HepG2 (cell line): Measurements from ENCODE around the gene ADGRB2. TPM values are rescaled to one million over a fixed set of nuclear protein-coding genes. Genes with fewer than 3 reads are reported as not detected.
A peak's percentile ranks its signal among the peaks of the same experiment; 100 is the strongest.

ENCODE experiments used
- ETS1 ChIP-seq: sonication (generic); formaldehyde crosslinking; IDR thresholded peaks from 2 replicates; pipeline ENCODE4 v1.4.0; 2020; ENCODE audit warnings: missing genetic modification reagents
- GMEB2 ChIP-seq: IDR thresholded peaks from 2 replicates; pipeline ENCODE4 v1.6.1; 2016; ENCODE audit warnings: missing biosample characterization, missing genetic modification reagents, low read depth
- HNF1A ChIP-seq, 2 experiments: sonication (generic) in 1 of 2; formaldehyde crosslinking in 1 of 2; IDR thresholded peaks; 2 replicates each; pipeline versions ENCODE4 v1.4.0 to v1.6.1; 2016 to 2020; ENCODE audit warnings: borderline replicate concordance in 1 of 2, low read depth in 1 of 2, mild to moderate bottlenecking in 1 of 2, missing genetic modification reagents in 1 of 2
- IRF2 ChIP-seq: IDR thresholded peaks from 2 replicates; pipeline ENCODE4 v1.6.1; 2018; ENCODE audit warnings: missing genetic modification reagents, missing compliant biosample characterization
- KDM4B ChIP-seq: sonication (generic); formaldehyde crosslinking; IDR thresholded peaks from 2 replicates; pipeline ENCODE4 v1.4.0; 2020; ENCODE audit warnings: missing genetic modification reagents
- LBX2 ChIP-seq: sonication (generic); formaldehyde crosslinking; IDR thresholded peaks from 2 replicates; pipeline ENCODE4 v1.5.0; 2020; ENCODE audit warnings: missing genetic modification reagents, mild to moderate bottlenecking, borderline replicate concordance
- MEF2D ChIP-seq: sonication (generic); formaldehyde crosslinking; IDR thresholded peaks from 2 replicates; pipeline ENCODE4 v1.5.1; 2020; ENCODE audit warnings: mild to moderate bottlenecking, missing genetic modification reagents
- NR0B2 ChIP-seq: sonication (generic); formaldehyde crosslinking; IDR thresholded peaks from 2 replicates; pipeline ENCODE4 v1.4.0; 2020; ENCODE audit warnings: mild to moderate bottlenecking, missing genetic modification reagents
- NR1H2 ChIP-seq: sonication (generic); formaldehyde crosslinking; IDR thresholded peaks from 2 replicates; pipeline ENCODE4 v1.8.1; 2022; ENCODE audit warnings: low read depth, missing genetic modification reagents, borderline replicate concordance
- RFXANK ChIP-seq: IDR thresholded peaks from 2 replicates; pipeline ENCODE4 v1.6.1; 2016
- ZBTB1 ChIP-seq: sonication (generic); formaldehyde crosslinking; IDR thresholded peaks from 2 replicates; pipeline ENCODE4 v1.4.0; 2020; ENCODE audit warnings: missing genetic modification reagents, borderline replicate concordance
- ZBTB10 ChIP-seq: sonication (generic); formaldehyde crosslinking; IDR thresholded peaks from 2 replicates; pipeline ENCODE4 v1.4.0; 2020; ENCODE audit warnings: missing genetic modification reagents, borderline replicate concordance
- ZIK1 ChIP-seq: sonication (generic); formaldehyde crosslinking; IDR thresholded peaks from 2 replicates; pipeline ENCODE4 v1.5.0; 2020; ENCODE audit warnings: mild to moderate bottlenecking, low read depth, missing genetic modification reagents, borderline replicate concordance
- ZMYM2 ChIP-seq: sonication (generic); formaldehyde crosslinking; IDR thresholded peaks from 2 replicates; pipeline ENCODE4 v1.8.0; 2022; ENCODE audit warnings: mild to moderate bottlenecking, missing genetic modification reagents
- ZNF367 ChIP-seq: sonication (generic); formaldehyde crosslinking; IDR thresholded peaks from 2 replicates; pipeline ENCODE4 v1.4.0; 2020; ENCODE audit warnings: missing genetic modification reagents, borderline replicate concordance
- ZNF501 ChIP-seq: sonication (generic); formaldehyde crosslinking; IDR thresholded peaks from 2 replicates; pipeline ENCODE4 v1.5.1; 2020; ENCODE audit warnings: mild to moderate bottlenecking, moderate library complexity, missing genetic modification reagents
- ZNF720 ChIP-seq: sonication (generic); formaldehyde crosslinking; IDR thresholded peaks from 2 replicates; pipeline ENCODE4 v1.4.0; 2020; ENCODE audit warnings: missing genetic modification reagents
- polyA plus RNA-seq, 8 experiments: library from polyadenylated mRNA; depleted of rRNA in 3 of 8; stranded (reverse) in 7 of 8; unstranded in 1 of 8; fragments of >200 nt; fragmentation: Illumina TruSeq in 4 of 8; extraction: Trizol in 4 of 8; gene quantifications; 2 replicates each; pipeline versions ENCODE4 v1.2.1 to v1.2.3, GENCODE V29; 2011 to 2016; ENCODE audit warnings: low read depth in 4 of 8, missing spikeins in 1 of 8, mixed read lengths in 1 of 8; ENCODE audit not compliant: insufficient read depth in 1 of 8
- total RNA-seq, 5 experiments: library from RNA; depleted of rRNA; stranded (reverse); fragments of >200 nt; fragmentation: Illumina TruSeq; extraction: Trizol; gene quantifications; 2 replicates each; pipeline ENCODE4 v1.2.3, GENCODE V29; 2016; ENCODE audit warnings: low read depth in 1 of 5

The ADGRB2 gene
- total and polyA plus RNA-seq, 2 of the 13 experiments (the other 11 are each of a cell fraction or from before 2014, with no cell fraction given), result 0.03 to 0.09 TPM

GRCh38 chr1:31715087-31715872 lies 48.9 kb downstream of the ADGRB2 start (continued):
- TF ChIP-seq NR1H2 (CRISPR knock-in tag) (no peak), IRF2 (CRISPR knock-in tag) (peak; percentile 35; the same call in 1 of the 2 replicates), GMEB2 (CRISPR knock-in tag) (no peak), RFXANK (no peak), KDM4B (CRISPR knock-in tag) (no peak), LBX2 (CRISPR knock-in tag) (peak; percentile 74; the same call in 1 of the 2 replicates), NR0B2 (0 out of 2 replicates have a peak, but pooled peaks have one; percentile 61), ZMYM2 (CRISPR knock-in tag) (peak; percentile 74), ETS1 (CRISPR knock-in tag) (0 out of 2 replicates have a peak, but pooled peaks have one; percentile 74), MEF2D (peak; percentile 66; the same call in 1 of the 2 replicates), ZBTB1 (CRISPR knock-in tag) (no peak), ZNF501 (CRISPR knock-in tag) (peak; percentile 74; the same call in 1 of the 2 replicates), ZNF720 (CRISPR knock-in tag) (no peak), ZNF367 (CRISPR knock-in tag) (no peak), ZIK1 (CRISPR knock-in tag) (peak; percentile 61; the same call in 1 of the 2 replicates), ZBTB10 (0 out of 2 replicates have a peak, but pooled peaks have one; percentile 51), HNF1A (IDR thresholded peaks at IDR 0.05; ENCODE audit: low read depth) (no peak), HNF1A (CRISPR knock-in tag; IDR thresholded peaks at IDR 0.05; ENCODE audit: borderline replicate concordance) (peak; percentile 63; the same call in 1 of the 2 replicates)
